GM19025 (cell line): ENCODE results near the gene C2orf74.

Experiments
- ATAC-seq: cut with Tn5 transposase; IDR thresholded peaks from one replicate; pipeline ENCODE4 v1.9.1; 2021; ENCODE audit warnings: mild to moderate bottlenecking, low read depth, moderate library complexity; ENCODE audit not compliant: unreplicated experiment

C2orf74 gene

DNA sequence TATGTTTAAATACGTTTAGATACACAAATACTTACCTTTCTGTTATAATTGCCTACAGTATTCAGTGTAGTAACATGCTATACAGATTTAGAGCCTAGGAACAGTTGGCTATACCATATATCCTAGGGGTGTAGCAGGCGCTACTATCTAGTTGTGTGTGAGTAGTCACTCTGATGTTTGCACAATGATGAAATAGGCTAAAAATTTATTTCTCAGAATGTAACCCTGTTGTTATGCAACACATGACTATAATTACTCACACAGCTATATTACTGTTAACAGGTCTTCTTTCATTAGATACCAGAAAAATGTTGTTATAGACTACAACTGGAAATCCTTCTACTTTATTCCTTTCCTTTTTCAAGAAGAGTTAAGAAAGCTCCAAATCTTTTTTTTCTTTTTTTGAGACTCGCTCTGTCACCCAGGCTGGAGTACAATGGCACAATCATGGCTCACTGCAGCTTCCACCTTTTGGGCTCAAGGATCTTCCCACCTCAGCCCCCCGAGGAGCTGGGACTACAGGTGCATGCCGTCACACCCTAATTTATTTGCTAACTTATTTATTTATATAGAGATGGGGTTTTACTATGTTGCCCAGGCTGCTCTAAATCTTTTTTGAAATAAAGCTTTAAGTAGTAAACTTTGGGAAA is 48.5 kb downstream of the C2orf74 start:
- ATAC-seq, result no peak

DNA sequence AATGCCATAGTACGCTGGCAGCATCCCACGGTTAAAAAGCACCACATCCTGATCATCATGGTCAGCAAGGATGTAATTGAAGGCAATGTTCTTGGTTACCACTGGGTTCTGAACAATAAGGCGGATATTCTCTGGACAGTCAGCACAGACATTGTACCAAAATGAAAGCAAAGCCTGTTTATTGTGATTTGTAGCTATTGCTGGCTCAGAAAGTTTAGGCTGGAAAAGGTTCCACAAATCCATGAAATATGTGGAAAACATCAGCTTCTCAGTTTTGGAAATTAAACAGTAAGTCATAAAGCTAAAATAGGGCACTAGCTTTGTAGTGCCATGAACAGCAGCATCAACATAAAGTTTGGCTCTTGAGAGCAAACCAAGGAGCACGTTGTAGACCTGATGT is 52.2 kb downstream of the C2orf74 start:
- no peak for ATAC-seq
